IPS-NIHi11 (cell line): Measurements from ENCODE around the gene VTI1A.
A peak's percentile ranks its signal among the peaks of the same experiment; 100 is the strongest.
"Not testable (repeated sequence)": the region's sequence is repeated elsewhere in the genome, so short reads cannot be mapped to it uniquely, and the experiment has no call there.

Experiments
- DNase-seq: peaks from one replicate; pipeline ENCODE4 v3.0.0; 2012; ENCODE audit warnings: mixed read lengths, low spot score

VTI1A gene

DNA sequence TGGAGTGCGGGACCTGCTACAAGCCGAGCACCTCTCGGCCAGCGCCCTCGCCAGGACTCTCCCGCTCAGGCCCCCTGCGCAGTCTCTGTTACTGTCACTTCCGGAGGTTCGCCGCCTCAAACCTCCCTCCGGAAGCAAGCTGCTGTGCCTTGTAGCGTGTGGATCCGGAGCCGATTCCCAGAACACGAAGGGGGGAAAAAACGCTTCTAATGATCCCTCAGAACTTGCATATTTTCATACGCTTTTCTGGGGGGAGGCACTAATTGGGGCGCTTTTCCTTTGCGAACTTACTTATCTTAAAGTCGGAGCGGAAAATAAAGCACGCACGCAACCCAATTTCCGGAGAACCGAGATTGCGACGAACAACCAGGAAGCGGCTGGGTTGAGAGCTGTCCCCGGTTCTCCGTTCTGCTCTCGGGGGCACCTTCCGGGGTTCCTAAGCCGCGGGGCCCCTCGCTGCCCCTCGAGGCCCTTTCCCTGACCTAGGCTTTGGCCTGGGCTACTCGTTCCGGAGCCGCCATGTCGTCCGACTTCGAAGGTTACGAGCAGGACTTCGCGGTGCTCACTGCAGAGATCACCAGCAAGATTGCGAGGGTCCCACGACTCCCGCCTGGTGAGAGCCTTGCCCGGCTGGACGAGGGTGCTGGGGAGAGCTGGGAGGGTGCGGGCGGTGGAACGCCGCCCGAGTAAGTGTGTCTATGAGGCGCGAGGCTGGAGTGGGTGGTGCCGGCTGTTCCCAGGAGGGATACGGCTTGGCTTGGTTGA is at the start of gene VTI1A, which contains the start of gene ZDHHC6:
Gene VTI1A (plus strand): TSS at position 361 of the 765 bp plus-strand sequence. CDS start 159 bp downstream, at position 520.
Gene ZDHHC6 (minus strand): TSS at position 60 of the 765 bp plus-strand sequence. CDS start 1,478 bp downstream, outside the sequence.
- peak; percentile 85 for DNase-seq

DNA sequence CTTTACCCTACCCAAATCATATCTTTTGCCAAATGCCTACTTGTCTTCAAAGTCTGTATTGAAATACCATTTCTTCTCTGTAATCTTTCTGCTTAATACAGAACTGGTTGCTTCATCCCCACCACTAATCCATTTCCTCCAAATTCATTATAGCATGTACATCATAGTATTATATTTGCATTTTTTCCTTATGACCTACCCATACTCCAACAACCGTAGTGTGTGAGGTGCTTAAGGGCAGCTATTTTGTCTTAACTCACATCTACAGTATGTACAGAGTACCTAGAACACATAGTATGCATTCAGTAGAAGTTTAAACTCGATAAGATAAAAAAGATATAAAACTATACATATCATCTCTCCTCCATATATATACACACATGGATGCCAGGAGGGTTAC is 49.4 kb upstream of the VTI1A start:
- DNase-seq = no peak

- DNase-seq = no peak
Observed at GRCh38 chr10:112402917-112403316, 44.1 kb upstream of the VTI1A start.

DNA sequence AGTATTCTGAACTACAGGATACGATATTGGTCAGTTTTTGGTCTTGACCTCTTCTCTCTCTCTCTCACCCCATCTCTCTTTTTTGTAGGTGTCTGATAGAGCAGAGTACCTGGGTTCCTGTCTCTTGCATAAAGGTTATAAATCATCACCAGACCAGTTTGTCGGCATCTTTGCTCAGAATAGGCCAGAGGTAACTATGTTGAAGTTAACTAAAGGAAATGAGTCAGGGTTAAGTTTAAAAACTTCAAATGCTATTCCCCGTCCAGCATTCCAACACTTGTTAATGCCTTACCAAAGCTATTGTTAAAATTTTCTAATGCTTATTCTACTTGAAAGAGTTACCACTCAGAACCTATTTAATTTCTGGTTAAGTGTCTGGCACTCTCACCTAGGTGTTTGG is 42.4 kb upstream of the VTI1A start:
- DNase-seq = no peak

GRCh38 chr10:112406806-112407205 is 40.2 kb upstream of the VTI1A start:
- not testable (repeated sequence) for DNase-seq

- no peak for DNase-seq
Observed at GRCh38 chr10:112407696-112408095, 39.3 kb upstream of the VTI1A start.

DNA sequence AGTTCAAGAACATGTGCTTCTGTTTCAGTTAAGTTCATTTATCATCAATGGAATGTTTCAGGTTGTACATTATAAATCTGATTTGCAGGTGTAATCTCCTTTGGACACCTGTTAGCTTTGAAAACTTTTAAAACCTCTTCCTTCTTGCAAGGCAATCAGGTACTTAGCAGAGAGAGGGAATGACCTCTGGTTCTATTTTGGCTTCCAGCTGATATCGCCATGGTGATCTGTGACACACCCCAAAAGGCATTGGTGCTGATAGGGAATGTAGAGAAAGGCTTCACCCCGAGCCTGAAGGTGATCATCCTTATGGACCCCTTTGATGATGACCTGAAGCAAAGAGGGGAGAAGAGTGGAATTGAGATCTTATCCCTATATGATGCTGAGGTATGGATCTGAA is 37.7 kb upstream of the VTI1A start:
- no peak for DNase-seq

DNA sequence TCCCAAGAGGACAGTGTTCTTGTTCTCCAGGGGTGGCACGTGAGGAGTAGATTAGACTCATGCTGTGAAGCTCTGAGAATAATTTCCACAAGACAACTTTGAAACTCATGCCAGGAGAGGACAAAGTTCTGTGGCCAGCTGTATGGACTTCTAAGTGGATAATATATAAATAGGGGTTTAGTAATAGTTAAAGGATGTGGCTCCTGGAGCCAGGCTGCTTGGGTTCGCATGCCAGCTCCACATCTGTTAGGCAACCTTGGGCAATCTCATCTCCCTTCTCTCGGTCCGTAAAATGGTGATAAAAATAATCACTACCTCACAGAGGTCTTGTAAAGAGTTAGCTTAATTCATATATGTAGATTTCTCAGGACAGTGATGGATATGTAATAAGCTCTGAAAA is 37.3 kb upstream of the VTI1A start:
- no peak for DNase-seq

DNA sequence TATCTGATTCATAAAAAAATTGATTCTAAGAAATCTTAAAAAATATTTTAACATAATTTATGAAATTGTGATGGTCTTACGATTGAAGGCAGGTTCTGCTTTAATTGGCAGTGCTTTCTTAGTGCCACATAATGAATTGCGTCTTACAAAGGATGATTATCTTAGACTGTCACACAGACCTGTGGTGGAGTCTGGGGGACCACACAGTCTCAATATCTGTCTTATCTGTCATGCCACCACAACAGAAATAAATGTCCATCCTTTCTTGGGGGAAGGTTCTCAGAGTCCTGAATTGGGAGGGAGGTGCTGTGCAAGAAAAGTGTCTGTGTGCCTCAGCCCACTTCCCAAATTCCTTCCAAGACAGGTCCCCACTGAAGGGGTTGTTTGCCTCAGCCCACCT is 34.3 kb upstream of the VTI1A start:
- DNase-seq = no peak

- DNase-seq = no peak
Observed at GRCh38 chr10:112421731-112422130, 25.3 kb upstream of the VTI1A start.

DNA sequence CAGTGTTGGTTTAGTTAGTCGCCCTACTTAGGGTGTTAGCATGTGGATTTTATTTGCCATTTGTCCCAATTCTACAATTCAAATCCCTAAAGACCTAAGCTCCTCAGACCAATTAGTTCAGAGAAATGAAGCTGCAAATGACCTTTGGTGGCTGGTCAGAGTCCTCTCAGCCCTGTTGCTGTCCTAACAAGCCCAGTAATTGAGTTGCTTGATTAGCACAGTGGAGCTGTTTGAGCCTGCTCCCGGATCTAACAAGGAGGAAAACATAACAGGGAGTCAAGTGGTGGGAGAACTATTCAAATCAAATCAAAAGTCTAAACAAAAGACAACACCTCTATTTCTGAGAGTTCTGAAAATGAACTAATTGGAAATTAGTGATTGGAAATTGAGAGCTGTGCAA is 22.4 kb upstream of the VTI1A start:
- no peak for DNase-seq

DNA sequence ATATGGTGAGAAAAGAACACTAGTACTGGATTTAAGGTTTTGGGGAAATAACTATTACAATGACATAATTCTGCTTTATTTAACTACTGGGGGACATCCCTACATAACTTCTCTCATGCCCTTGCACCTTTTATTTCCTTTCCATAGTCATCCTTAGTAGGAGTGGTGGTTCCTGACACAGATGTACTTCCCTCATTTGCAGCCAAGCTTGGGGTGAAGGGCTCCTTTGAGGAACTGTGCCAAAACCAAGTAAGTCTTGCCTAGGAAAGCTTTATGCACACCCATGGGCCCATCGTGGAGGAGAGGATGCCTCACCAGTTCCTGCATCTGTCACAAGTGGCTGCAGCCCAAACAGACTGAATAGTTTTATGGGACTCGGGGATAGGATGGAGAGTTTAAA is 20.9 kb upstream of the VTI1A start:
- no peak for DNase-seq

GRCh38 chr10:112429147-112429546 is 17.9 kb upstream of the VTI1A start:
- no peak for DNase-seq

- no peak for DNase-seq
Observed at GRCh38 chr10:112429654-112430230, 17.3 kb upstream of the VTI1A start.

GRCh38 chr10:112433136-112433535 is 13.9 kb upstream of the VTI1A start:
- no peak for DNase-seq

DNA sequence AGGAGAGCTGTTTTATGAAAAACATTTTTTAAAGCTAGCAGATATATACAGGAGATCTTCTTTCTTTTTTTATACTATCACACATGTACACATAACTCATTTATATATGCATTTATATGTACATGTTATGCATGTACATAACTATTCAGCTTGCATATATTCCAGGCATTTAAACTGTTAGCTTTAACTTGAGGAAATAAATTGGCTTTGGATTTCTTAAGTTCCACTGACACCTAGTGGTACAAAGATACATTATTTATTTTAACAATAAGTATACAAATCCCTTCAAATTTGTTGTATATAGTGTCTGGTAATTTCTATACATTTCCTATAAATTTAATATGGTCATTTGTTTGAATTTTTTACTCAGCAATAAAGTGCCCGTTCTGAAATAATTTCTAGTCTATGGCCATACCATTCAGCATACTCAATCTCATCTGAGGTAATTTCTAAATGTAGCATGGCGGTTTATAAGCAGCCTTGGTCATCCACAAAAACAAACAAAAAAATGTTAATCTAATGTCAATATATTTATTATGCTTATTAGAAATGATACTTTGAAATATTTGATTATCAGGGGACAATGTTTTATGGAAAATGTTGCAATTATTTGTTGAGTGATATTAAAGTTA is 11.9 kb upstream of the VTI1A start:
- DNase-seq = no peak

DNA sequence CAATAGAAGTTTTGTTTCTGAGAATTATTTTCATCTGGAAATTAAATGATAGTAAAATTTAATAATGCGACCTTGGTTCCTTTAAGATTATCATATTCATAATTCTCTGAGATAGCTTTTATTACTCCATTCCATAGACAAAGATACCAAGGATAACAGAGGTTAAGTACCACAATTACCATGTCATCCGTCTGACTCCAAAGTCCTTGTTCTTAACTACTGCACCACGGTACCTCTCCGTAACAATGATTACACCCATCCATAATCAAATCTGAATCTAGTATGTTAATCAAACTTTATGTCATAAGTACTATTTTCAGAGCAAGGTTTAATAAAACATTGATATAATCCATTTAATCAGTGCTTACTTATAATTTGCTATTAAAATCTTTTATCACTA is 8.7 kb upstream of the VTI1A start:
- no peak for DNase-seq

DNA sequence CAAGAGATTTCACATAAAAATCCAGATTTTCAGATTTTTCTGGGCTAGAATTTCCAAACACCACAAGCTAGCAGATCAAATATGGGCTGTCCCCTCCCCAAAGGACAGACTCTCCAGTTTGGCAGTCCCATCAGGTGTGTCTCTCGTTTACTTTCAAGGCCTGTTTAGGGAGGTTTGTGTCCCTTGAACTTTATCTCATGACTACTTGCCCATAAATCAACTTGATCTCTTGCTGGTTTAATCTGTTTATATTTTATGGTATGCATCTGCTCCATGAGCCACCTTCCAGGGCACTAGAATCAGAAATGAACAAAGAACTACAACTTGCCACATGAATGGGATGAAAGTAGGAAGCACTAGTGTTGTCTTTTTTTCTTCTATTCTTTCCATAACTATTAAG is 5.5 kb upstream of the VTI1A start:
- DNase-seq = no peak

- DNase-seq = no peak
Observed at GRCh38 chr10:112442063-112442462, 5.0 kb upstream of the VTI1A start.

DNA sequence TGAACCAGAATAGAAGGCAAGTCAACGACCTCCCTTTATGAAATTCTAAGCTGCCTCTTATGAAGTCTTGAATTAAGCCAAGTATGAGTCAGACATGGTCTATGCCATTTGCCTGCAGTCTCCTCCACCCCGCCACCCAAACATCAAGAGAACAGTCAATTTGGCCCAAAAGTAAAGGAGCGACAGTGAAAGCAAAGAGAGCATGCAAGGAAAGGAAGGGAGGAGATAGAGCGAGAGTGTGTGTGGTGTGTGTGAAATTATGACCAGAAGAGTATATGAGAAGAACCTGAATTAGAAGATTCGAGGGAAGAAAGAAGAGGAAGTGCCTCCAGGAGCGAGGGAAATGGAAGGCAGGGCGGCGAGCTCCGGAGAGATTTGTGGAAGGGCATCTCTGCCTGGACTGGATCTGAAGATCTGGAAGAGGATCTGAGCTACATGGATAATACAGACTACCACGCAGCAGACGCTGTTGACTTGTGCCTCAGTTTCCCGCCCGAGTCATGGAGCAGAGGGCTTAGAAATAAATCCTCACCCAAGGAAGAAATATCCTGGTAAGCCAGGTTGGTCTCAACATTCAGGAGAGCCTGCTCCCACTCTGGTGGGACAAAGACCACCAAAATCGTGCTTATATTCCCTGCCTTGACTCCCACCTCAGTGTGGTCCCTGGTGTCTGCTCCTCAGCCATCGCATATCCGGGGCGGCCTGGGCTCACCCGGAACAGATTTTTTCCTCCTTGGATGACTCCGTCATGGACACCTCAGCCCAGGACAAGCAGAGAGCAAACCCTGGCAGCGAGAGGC is 760 bp upstream of the VTI1A start:
- no peak for DNase-seq

- no peak for DNase-seq
Observed at GRCh38 chr10:112447620-112447928, 559 bp downstream of the VTI1A start.

GRCh38 chr10:112448888-112449287 is 1.9 kb downstream of the VTI1A start:
- DNase-seq = no peak
